Measurements from ENCODE around the gene HAL.

HAL gene

DNA sequence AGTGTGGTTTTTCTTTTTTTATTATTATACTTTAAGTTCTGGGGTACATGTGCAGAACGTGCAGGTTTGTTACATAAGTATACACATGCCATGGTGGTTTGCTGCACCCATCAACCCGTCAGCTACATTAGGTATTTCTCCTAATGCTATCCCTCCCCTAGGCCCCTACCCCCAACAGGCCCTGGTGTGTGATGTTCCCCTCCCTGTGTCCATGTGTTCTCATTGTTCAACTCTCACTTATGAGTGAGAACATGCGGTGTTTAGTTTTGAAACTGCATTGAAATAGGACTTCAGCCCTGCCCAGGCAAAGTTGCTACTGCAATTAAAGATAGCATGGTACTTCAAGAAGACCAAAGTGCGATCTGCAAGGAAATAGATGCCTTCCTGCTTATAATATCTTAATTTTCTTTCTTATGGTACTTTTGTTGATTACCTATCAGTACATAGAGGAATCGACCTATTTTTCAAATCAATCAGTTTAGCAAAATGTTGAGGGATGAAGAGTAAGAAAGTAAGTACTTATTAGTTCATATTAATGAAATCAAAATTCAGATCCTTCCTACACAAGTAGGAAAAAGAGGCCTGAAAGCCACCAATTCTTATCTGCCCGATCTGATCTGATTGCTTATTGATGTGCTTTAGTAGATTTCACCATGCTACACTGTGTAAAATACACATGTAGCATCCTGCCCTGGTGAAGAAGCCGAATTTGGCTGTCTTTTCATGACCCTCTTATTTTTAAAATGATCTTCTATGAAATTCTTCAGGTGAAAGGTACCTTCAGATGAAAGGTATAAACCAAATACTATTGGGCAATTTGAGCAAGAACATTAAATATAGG lies 37.6 kb upstream of the HAL start:
- DNase-seq (ENCODE audit: extremely low read depth, insufficient read length): no peak
- H3K27me3 ChIP-seq (replicated peaks; ENCODE audit: control insufficient read depth, insufficient read depth, low read length): no peaks in the 10 kb centered on the region

DNA sequence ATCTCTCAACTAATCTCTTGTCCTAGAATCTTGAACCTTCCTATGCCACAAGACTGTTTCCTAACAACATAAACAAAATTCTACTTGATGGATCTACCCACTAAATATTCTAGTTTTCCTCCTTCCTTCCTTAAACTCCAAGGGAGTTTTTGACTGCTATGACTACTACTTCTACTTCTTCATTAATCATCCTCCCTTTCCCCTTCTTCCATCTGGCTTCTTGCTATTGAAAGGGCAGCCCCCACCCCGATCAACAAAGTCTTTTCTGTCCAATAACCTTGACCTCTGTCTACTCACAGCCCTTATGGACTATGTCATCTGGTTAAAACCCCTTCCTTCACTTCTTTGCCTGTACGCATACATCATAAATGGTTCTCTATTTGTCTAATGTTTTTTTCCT lies 33.7 kb upstream of the HAL start:
- no peak for DNase-seq (ENCODE audit: extremely low read depth, insufficient read length)

More for the DNA sequence above, 37.6 kb upstream of the HAL start:
- H3K4me3 ChIP-seq (replicated peaks; ENCODE audit: low read depth, low read length): no peak overlapping the region
- no peaks in the 10 kb centered on the region for H3K36me3 ChIP-seq (ENCODE audit: control insufficient read depth, insufficient read depth, low read length)
- TF ChIP-seq, protein P1, sequence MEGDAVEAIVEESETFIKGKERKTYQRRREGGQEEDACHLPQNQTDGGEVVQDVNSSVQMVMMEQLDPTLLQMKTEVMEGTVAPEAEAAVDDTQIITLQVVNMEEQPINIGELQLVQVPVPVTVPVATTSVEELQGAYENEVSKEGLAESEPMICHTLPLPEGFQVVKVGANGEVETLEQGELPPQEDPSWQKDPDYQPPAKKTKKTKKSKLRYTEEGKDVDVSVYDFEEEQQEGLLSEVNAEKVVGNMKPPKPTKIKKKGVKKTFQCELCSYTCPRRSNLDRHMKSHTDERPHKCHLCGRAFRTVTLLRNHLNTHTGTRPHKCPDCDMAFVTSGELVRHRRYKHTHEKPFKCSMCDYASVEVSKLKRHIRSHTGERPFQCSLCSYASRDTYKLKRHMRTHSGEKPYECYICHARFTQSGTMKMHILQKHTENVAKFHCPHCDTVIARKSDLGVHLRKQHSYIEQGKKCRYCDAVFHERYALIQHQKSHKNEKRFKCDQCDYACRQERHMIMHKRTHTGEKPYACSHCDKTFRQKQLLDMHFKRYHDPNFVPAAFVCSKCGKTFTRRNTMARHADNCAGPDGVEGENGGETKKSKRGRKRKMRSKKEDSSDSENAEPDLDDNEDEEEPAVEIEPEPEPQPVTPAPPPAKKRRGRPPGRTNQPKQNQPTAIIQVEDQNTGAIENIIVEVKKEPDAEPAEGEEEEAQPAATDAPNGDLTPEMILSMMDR (IDR thresholded peaks at IDR 0.05; ENCODE audit: insufficient read depth, low read length, poor library complexity, severe bottlenecking): no peak

DNA sequence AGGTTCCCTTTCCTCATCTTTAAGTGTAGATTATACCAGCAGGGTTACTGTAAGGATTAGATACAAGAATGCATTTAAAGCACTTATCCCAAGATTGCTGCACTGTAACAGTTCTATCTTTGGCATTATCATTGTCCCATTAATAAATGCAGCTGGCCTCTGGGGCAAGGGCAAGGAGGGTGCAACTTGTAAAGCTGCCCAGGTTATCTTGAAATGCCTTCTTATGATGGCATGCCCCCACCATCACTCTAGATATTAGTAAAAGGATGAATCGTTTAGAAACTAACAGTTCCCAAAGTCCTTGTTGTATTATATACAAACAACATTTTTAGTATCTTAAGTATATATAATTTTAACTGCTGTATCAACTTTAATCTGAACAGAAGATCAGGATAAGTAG lies 32.4 kb upstream of the HAL start:
- H3K36me3 ChIP-seq (ENCODE audit: control insufficient read depth, insufficient read depth, low read length): no peaks in the 10 kb centered on the region
- TF ChIP-seq, protein P1 (IDR thresholded peaks at IDR 0.05; ENCODE audit: insufficient read depth, low read length, poor library complexity, severe bottlenecking): no peak
- H3K4me3 ChIP-seq (replicated peaks; ENCODE audit: low read depth, low read length): no peak overlapping the region
- no peaks in the 10 kb centered on the region for H3K27me3 ChIP-seq (replicated peaks; ENCODE audit: control insufficient read depth, insufficient read depth, low read length)
- no peak for DNase-seq (ENCODE audit: extremely low read depth, insufficient read length)

More for the DNA sequence above, 33.7 kb upstream of the HAL start:
- Histone ChIP-seq H3K4me3 (replicated peaks; ENCODE audit: low read depth, low read length) (no peak overlapping the region), H3K27me3 (replicated peaks; ENCODE audit: control insufficient read depth, insufficient read depth, low read length) (no peaks in the 10 kb centered on the region), H3K36me3 (ENCODE audit: control insufficient read depth, insufficient read depth, low read length) (no peaks in the 10 kb centered on the region)
- TF ChIP-seq, protein P1 (IDR thresholded peaks at IDR 0.05; ENCODE audit: insufficient read depth, low read length, poor library complexity, severe bottlenecking): no peak

DNA sequence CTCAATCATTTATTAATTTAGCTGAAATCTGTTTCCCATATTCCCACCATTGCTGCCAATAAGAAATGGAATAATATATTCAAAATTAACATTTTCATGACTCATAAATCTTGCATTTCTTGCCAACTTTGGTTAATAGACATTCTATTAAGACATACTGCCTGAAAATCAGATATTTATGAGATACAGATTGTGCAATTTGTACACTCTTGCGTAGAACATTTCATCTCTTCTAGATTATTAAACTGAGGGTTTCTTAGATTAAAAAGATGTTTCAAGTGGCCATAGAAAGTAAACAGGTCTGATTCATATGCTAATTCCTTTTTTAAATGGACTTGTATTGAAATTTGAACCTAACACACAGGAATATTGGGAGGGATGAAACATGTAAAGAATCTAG lies 30.2 kb upstream of the HAL start:
- Histone ChIP-seq H3K36me3 (ENCODE audit: control insufficient read depth, insufficient read depth, low read length) (no peaks in the 10 kb centered on the region), H3K27me3 (replicated peaks; ENCODE audit: control insufficient read depth, insufficient read depth, low read length) (no peaks in the 10 kb centered on the region), H3K4me3 (replicated peaks; ENCODE audit: low read depth, low read length) (no peak overlapping the region)
- DNase-seq (ENCODE audit: extremely low read depth, insufficient read length): no peak
- TF ChIP-seq, protein P1 (IDR thresholded peaks at IDR 0.05; ENCODE audit: insufficient read depth, low read length, poor library complexity, severe bottlenecking): no peak

DNA sequence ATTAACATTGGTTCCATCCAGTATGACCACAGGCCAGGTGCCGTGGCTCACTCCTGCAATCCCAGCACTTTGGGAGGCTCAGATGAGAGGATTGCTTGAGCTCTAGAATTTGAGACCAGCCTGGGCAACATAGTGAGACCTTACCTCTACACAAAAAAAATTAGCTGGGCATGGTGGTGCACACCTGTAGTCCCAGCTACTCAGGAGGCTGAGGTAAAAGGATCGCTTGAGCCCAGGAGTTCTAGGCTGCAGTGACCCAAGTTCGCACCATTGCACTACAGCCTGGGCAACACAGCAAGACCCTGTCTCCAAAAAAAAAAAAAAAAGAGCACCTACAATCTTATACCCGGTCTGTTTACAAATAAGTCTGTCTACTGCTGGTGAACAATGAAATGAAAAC lies 29.4 kb upstream of the HAL start:
- H3K27me3 ChIP-seq (replicated peaks; ENCODE audit: control insufficient read depth, insufficient read depth, low read length): no peaks in the 10 kb centered on the region
- DNase-seq (ENCODE audit: extremely low read depth, insufficient read length): no peak
- H3K36me3 ChIP-seq (ENCODE audit: control insufficient read depth, insufficient read depth, low read length): no peaks in the 10 kb centered on the region
- H3K4me3 ChIP-seq (replicated peaks; ENCODE audit: low read depth, low read length): no peak overlapping the region
- TF ChIP-seq, protein P1 (IDR thresholded peaks at IDR 0.05; ENCODE audit: insufficient read depth, low read length, poor library complexity, severe bottlenecking): no peak
